ENCODE data around the gene RNF39. TPM values are rescaled to one million over a fixed set of nuclear protein-coding genes. Genes with fewer than 3 reads are reported as not detected.

RNF39 gene
- total and polyA plus RNA-seq, 10 of the 15 experiments (the other 5 are each of a cell fraction or from before 2014, with no cell fraction given), result 0.04 to 0.11 TPM; not detected in 8

DNA sequence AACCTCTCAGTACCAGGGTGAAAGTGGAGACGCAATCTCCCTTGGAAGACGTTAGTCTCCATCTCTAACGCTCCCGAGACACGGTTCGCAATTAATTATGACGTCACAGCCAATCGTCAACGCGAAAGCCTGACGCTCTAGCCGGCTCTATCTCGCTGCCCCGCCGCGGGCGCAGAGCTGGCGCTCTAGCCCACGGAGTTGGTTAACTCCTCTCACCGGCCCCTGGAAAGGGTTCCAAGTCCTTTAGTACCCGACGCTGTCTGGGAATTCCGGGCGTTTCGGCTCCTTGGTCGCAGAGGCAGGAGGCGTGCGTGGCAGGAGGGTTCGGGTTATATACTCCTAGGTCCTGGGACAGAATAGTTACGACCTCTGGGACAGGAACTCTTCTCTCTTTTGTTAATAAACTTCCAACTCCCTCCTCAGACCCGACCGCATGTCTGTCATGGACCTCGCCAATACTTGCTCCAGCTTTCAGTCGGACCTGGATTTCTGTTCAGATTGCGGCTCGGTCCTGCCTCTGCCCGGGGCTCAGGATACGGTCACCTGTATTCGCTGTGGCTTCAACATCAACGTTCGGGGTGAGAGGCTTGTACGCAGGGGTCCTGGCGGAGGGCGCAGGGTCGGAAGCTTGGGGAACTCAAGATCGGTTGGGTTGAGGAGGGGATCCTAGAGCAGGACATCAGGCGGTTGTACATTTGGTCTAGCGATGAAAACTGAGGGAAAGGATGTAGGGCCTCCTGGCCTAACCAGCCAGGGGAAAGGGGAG lies 14.3 kb downstream of the RNF39 start, which contains the start of gene POLR1H (continued):
- TF ChIP-seq, protein P1, sequence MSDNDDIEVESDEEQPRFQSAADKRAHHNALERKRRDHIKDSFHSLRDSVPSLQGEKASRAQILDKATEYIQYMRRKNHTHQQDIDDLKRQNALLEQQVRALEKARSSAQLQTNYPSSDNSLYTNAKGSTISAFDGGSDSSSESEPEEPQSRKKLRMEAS (IDR thresholded peaks at IDR 0.05; ENCODE audit: low read depth, low read length), result no peak
- TF ChIP-seq SIX5 (IDR thresholded peaks at IDR 0.05; ENCODE audit: low read depth, low read length, severe bottlenecking), result peak; percentile 31
- TF ChIP-seq ZNF207 (IDR thresholded peaks at IDR 0.05; ENCODE audit: borderline replicate concordance), result no peak
- TF ChIP-seq, protein P2, sequence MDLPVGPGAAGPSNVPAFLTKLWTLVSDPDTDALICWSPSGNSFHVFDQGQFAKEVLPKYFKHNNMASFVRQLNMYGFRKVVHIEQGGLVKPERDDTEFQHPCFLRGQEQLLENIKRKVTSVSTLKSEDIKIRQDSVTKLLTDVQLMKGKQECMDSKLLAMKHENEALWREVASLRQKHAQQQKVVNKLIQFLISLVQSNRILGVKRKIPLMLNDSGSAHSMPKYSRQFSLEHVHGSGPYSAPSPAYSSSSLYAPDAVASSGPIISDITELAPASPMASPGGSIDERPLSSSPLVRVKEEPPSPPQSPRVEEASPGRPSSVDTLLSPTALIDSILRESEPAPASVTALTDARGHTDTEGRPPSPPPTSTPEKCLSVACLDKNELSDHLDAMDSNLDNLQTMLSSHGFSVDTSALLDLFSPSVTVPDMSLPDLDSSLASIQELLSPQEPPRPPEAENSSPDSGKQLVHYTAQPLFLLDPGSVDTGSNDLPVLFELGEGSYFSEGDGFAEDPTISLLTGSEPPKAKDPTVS (IDR thresholded peaks at IDR 0.05; ENCODE audit: low read depth, low read length), result no peak
- TF ChIP-seq RCOR1 (conservative IDR thresholded peaks at IDR 0.05; ENCODE audit: low read depth, low read length), result no peak
- no peak for TF ChIP-seq BMI1 (IDR thresholded peaks at IDR 0.05; ENCODE audit: borderline replicate concordance)
- peak; percentile 34; the same call in 1 of the 2 replicates for TF ChIP-seq GABPA (IDR thresholded peaks at IDR 0.05; ENCODE audit: low read depth)
- TF ChIP-seq, protein P3, sequence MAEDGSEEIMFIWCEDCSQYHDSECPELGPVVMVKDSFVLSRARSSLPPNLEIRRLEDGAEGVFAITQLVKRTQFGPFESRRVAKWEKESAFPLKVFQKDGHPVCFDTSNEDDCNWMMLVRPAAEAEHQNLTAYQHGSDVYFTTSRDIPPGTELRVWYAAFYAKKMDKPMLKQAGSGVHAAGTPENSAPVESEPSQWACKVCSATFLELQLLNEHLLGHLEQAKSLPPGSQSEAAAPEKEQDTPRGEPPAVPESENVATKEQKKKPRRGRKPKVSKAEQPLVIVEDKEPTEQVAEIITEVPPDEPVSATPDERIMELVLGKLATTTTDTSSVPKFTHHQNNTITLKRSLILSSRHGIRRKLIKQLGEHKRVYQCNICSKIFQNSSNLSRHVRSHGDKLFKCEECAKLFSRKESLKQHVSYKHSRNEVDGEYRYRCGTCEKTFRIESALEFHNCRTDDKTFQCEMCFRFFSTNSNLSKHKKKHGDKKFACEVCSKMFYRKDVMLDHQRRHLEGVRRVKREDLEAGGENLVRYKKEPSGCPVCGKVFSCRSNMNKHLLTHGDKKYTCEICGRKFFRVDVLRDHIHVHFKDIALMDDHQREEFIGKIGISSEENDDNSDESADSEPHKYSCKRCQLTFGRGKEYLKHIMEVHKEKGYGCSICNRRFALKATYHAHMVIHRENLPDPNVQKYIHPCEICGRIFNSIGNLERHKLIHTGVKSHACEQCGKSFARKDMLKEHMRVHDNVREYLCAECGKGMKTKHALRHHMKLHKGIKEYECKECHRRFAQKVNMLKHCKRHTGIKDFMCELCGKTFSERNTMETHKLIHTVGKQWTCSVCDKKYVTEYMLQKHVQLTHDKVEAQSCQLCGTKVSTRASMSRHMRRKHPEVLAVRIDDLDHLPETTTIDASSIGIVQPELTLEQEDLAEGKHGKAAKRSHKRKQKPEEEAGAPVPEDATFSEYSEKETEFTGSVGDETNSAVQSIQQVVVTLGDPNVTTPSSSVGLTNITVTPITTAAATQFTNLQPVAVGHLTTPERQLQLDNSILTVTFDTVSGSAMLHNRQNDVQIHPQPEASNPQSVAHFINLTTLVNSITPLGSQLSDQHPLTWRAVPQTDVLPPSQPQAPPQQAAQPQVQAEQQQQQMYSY (CRISPR knock-in tag; IDR thresholded peaks at IDR 0.05), result no peak; the same call in 1 of the 2 replicates
- TF ChIP-seq SUZ12 (IDR thresholded peaks at IDR 0.05; ENCODE audit: unreplicated experiment), result no peak
- peak; percentile 97 for TF ChIP-seq POLR2AphosphoS5 (IDR thresholded peaks at IDR 0.05; ENCODE audit: low read length)
- no peak for TF ChIP-seq STAT3 (IDR thresholded peaks at IDR 0.05; ENCODE audit: low read depth, low read length)
- TF ChIP-seq KLF5 (IDR thresholded peaks at IDR 0.05; ENCODE audit: partially characterized antibody), result no peak
- TF ChIP-seq SMC3 (IDR thresholded peaks at IDR 0.05; ENCODE audit: borderline replicate concordance, low read length), result no peak
- TF ChIP-seq RB1 (IDR thresholded peaks at IDR 0.05; ENCODE audit: borderline replicate concordance), result peak; percentile 28; the same call in 1 of the 2 replicates
- no peak for TF ChIP-seq BCL11A (IDR thresholded peaks at IDR 0.05; ENCODE audit: low read depth, low read length)
- TF ChIP-seq RELA (IDR thresholded peaks at IDR 0.05; ENCODE audit: borderline replicate concordance, partially characterized antibody), result no peak
- peak; percentile 30 for TF ChIP-seq TCF7 (IDR thresholded peaks at IDR 0.05; ENCODE audit: borderline replicate concordance)
- TF ChIP-seq HDAC6 (IDR thresholded peaks at IDR 0.05; ENCODE audit: unreplicated experiment), result no peak
- TF ChIP-seq MXI1 (IDR thresholded peaks at IDR 0.05; ENCODE audit: low read depth, low read length), result peak; percentile 78; the same call in 1 of the 2 replicates
- TF ChIP-seq, protein P4, sequence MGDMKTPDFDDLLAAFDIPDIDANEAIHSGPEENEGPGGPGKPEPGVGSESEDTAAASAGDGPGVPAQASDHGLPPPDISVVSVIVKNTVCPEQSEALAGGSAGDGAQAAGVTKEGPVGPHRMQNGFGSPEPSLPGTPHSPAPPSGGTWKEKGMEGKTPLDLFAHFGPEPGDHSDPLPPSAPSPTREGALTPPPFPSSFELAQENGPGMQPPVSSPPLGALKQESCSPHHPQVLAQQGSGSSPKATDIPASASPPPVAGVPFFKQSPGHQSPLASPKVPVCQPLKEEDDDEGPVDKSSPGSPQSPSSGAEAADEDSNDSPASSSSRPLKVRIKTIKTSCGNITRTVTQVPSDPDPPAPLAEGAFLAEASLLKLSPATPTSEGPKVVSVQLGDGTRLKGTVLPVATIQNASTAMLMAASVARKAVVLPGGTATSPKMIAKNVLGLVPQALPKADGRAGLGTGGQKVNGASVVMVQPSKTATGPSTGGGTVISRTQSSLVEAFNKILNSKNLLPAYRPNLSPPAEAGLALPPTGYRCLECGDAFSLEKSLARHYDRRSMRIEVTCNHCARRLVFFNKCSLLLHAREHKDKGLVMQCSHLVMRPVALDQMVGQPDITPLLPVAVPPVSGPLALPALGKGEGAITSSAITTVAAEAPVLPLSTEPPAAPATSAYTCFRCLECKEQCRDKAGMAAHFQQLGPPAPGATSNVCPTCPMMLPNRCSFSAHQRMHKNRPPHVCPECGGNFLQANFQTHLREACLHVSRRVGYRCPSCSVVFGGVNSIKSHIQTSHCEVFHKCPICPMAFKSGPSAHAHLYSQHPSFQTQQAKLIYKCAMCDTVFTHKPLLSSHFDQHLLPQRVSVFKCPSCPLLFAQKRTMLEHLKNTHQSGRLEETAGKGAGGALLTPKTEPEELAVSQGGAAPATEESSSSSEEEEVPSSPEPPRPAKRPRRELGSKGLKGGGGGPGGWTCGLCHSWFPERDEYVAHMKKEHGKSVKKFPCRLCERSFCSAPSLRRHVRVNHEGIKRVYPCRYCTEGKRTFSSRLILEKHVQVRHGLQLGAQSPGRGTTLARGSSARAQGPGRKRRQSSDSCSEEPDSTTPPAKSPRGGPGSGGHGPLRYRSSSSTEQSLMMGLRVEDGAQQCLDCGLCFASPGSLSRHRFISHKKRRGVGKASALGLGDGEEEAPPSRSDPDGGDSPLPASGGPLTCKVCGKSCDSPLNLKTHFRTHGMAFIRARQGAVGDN (IDR thresholded peaks at IDR 0.05), result peak; percentile 73
- TF ChIP-seq WRNIP1 (IDR thresholded peaks at IDR 0.05; ENCODE audit: borderline replicate concordance, low read depth, low read length), result no peak
